Measurements from ENCODE around the gene CCL27. TPM values are rescaled to one million over a fixed set of nuclear protein-coding genes. Genes with fewer than 3 reads are reported as not detected.

CCL27 gene, protein sequence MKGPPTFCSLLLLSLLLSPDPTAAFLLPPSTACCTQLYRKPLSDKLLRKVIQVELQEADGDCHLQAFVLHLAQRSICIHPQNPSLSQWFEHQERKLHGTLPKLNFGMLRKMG
- under 1 TPM in 2 of 3 donors, not detected in 1; 0.12 to 0.34 TPM for polyA plus RNA-seq

GRCh38 chr9:34662526-34663302 is at the start of gene CCL27:
Gene CCL27, minus strand, starts transcription at chr9:34662657. Its CDS starts 24 bp downstream, at chr9:34662633.
- H3K27ac ChIP-seq (ENCODE audit: low read depth, low read length), result no peak within 1 kb of the TSS
- 83 to 89% (median 87%) methylated on average over 4 of the region's 4 CpGs for WGBS, 3 donors

- WGBS, 3 donors, result 62 to 82% (median 79%) methylated on average over 1 of the region's 1 CpG
- H3K27ac ChIP-seq (ENCODE audit: low read depth, low read length), result no peak overlapping the region
Observed at GRCh38 chr9:34712140-34712539, 49.7 kb upstream of the CCL27 start.

DNA sequence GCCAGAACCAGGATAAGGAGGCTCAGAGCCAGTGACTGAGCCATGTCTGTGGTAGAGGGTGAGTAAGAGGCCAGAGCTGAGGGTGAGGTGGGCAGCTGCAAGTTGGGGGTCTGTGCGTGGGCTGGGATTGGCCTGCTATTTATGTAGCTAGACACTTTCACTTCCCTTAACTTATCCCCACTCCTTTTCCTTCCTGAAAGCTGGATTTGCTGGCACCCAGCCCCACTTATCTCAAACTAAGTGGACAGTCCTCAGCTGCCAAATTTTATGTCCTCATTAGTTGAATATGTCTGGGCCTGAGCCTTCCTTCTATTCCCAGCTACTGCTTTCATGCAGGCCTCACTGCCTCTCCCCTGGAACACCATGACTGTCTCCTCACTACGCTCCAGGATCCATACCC is 47.6 kb upstream of the CCL27 start, which contains the start of gene CCL21:
CCL21 (minus strand) TSS at position 114 of the 400 bp plus-strand sequence; CDS start at position 44, 70 bp downstream.
- H3K27ac ChIP-seq (ENCODE audit: low read depth, low read length), result no peak within 1 kb of the TSS
- WGBS, 3 donors, result 42 to 78% (median 47%) methylated on average over 2 of the region's 2 CpGs

DNA sequence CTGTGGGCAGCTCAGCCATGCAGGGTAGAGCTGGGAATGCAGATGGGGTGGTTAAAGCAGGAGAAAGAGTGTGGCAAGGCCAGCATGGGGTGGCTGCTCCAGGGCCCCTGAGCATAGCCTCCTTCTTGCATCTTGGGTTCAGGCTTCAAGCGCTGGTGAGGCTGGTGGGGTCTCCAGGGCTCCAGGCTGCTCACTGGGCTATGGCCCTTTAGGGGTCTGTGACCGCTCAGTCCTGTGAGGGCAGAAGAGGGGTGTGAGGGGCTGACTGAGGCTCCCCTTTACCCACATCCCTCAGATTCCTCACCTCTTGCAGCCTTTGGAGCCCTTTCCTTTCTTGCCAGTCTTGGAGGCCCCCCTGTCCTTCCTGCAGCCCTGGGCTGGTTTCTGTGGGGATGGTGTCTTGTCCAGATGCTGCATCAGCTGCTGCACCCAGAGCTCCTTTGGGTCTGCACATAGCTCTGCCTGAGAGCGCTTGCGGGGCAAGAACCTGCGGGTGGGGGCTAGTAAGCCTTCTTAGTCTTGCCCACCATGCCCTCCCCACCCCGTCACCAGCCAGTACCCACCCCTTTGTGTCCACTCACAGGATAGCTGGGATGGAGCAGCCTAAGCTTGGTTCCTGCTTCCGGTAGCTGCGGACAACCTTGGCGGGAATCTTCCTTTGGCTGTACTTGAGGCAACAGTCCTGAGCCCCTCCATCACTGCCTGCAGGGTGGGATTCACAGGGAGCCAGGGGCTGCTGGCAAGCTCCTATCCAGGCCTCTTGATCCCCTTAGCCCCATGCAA is 46.9 kb upstream of the CCL27 start:
- no peak overlapping the region for H3K27ac ChIP-seq (ENCODE audit: low read depth, low read length)
- WGBS, 3 donors, result 88 to 91% (median 90%) methylated on average over 9 of the region's 9 CpGs

DNA sequence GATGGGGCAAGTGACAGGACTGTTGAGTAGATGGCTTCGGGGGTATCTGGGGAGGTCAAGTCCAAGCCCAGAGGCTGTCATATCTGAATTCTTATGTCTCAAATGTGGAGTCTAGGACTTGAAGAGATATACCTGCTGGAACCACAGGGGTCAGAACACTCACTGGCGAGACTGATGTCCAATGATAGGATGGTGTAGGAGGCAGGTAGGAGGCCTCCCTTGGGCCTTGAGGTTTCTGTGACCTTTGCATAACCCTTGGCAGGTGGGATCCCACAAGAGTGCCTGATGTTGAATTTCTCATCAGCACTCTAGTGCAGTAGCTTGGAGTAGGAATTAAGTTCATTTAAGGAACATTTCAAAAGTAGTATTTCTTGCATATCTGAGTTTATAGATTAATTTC is 44.7 kb upstream of the CCL27 start:
- H3K27ac ChIP-seq (ENCODE audit: low read depth, low read length), result no peak overlapping the region
- WGBS, 3 donors, result 84 to 93% (median 91%) methylated on average over 2 of the region's 2 CpGs

DNA sequence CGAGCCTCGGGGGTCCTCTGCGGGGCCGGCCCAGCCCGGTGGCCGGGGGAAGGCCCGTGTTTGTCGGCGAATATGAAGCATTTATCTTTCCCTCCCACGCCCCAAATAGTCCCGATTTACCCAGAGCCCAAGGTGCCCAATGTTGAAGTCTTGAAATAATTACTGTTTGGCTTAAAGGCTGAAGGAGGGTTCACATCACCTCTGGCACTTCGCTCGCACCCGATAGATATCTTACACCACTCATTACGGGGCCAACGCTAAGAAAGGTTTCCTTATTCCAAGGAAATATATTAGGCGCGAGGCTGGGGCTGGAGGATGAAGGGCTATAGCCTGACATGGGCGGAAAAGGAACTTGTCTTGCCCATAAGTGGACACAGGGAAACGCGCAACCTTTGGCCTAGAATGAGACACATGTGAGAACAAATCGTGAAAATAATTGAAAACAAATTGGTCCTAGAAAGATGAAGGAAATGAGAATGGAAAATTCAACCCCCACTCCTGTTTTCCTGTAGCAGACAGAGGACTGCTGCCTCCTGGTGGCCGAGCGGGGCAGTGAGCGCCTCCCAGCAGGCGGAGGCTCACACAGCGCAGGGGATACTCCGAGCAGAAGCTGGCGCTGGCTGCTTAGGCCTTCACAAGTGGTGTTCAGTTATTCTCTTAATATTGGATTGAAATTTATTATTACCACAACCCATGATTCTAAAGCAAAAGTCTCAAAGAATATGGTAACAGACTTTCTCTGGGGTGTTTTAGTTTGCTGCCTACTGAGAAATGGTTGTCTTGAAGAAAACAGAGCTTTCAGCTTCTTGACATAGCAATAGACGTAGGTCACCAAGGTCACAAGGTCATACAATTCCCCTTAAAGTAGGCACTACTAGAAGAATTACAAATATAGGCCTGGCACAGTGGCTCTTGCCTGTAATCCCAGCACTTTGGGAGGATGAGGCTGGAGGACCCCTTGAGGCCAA is 39.6 kb upstream of the CCL27 start:
- 2 to 4% (median 3%) methylated on average over 27 to 30 of the region's 30 CpGs for whole genome bisulfite sequencing, 3 donors

GRCh38 chr9:34701023-34701768 is 38.7 kb upstream of the CCL27 start:
- no peak overlapping the region for H3K27ac ChIP-seq (ENCODE audit: low read depth, low read length)
- WGBS, 3 donors, result 7 to 9% (median 9%) methylated on average over 44 to 52 of the region's 52 CpGs

More for the DNA sequence above, 39.6 kb upstream of the CCL27 start:
- no peak overlapping the region for H3K27ac ChIP-seq (ENCODE audit: low read depth, low read length)

DNA sequence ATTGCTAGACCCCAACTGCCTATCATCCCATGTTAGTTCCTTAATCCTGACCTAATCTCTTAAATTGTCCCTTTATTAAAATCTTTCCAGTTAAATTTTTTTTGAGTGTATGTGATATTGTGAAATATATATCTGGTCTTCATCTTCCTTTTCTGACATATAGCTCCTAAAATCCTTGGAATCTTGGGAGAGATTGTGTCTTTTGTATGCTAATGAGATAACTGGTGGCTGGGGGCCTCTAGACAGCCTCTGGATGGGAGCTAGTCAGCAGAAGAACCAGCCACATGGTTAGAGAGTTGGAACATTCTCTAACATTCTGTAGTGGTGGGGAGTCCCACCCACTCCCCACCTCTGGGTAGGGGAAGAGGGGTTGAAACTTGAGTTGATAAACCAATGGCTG is 32.4 kb upstream of the CCL27 start:
- no peak overlapping the region for H3K27ac ChIP-seq (ENCODE audit: low read depth, low read length)

- WGBS, 3 donors, result 72 to 83% (median 75%) methylated on average over 2 of the region's 2 CpGs
- H3K27ac ChIP-seq (ENCODE audit: low read depth, low read length), result no peak overlapping the region
Observed at GRCh38 chr9:34693560-34693959, 31.1 kb upstream of the CCL27 start.

DNA sequence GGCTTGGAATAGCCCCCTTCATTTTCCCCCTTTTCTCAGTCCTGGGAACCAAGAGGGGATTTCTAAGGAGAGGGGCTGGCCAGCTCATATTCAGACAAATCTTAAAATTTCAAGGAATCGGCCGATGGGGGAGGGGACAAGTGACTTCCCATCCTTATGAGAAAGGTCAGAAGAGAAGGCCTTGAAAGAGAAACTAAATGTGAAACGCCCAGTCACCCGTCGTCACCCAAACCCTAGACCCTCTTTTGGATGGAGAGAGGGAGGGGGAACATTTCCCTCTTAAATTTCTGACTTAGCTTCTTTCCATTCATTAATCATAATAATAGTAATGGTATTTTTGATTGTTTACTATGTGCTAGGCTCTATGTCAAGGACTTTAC is 29.5 kb upstream of the CCL27 start:
- no peak overlapping the region for H3K27ac ChIP-seq (ENCODE audit: low read depth, low read length)
- 72 to 86% (median 84%) methylated on average over 5 of the region's 5 CpGs for WGBS, 3 donors

- 49 to 82% (median 62%) methylated on average over 6 of the region's 6 CpGs for WGBS, 3 donors
- no peak within 1 kb of the TSS for H3K27ac ChIP-seq (ENCODE audit: low read depth, low read length)
Observed at GRCh38 chr9:34690983-34691935, 28.8 kb upstream of the CCL27 start, which contains the start of gene CCL19. Gene CCL19, minus strand, starts transcription at chr9:34691276. Its CDS starts 137 bp downstream, at chr9:34691139.

DNA sequence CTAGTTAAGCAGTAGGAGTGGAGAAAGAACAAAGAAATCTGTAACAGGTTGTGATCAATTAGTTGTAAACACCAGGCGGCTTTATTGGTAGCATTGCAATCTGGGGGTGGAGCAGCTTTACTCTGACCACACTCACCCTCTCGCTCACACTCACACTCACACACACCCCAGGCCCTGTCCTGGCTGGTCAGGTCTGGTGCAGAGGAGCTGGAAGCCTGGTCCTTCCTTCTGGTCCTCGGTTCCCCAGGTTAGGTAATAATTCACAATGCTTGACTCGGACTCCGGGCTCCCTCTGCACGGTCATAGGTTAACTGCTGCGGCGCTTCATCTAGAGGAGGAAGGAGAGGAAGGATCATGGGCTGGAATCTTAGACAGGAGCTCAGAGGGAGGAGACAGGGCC is 27.1 kb upstream of the CCL27 start:
- WGBS, 3 donors, result 67 to 82% (median 78%) methylated on average over 8 of the region's 8 CpGs
- no peak overlapping the region for H3K27ac ChIP-seq (ENCODE audit: low read depth, low read length)

GRCh38 chr9:34689116-34689470 is 26.6 kb upstream of the CCL27 start:
- WGBS, 3 donors, result 74 to 90% (median 90%) methylated on average over 4 of the region's 4 CpGs

GRCh38 chr9:34688329-34689115 is 26.1 kb upstream of the CCL27 start:
- WGBS, 3 donors, result 67 to 76% (median 73%) methylated on average over 4 to 5 of the region's 5 CpGs
- H3K27ac ChIP-seq (ENCODE audit: low read depth, low read length), result no peak overlapping the region

More at GRCh38 chr9:34689116-34689470, 26.6 kb upstream of the CCL27 start:
- no peak overlapping the region for H3K27ac ChIP-seq (ENCODE audit: low read depth, low read length)

- 82 to 89% (median 86%) methylated on average over 10 of the region's 10 CpGs for WGBS, 3 donors
- no peak overlapping the region for H3K27ac ChIP-seq (ENCODE audit: low read depth, low read length)
Observed at GRCh38 chr9:34687276-34688030, 25.0 kb upstream of the CCL27 start.

Data from adipose tissue (tissue), 3 donors.